HepG2 (cell line): ENCODE results near the gene CLASRP. TPM values are rescaled to one million over a fixed set of nuclear protein-coding genes. Genes with fewer than 3 reads are reported as not detected.
A peak's percentile ranks its signal among the peaks of the same experiment; 100 is the strongest.

ENCODE experiments used
- ATM ChIP-seq: fragments of 450-650 bp; IDR thresholded peaks from 2 replicates; pipeline ENCODE4 v1.7.1; 2017; ENCODE audit warnings: mild to moderate bottlenecking, borderline replicate concordance
- BATF2 ChIP-seq: sonication (generic); formaldehyde crosslinking; IDR thresholded peaks from 2 replicates; pipeline ENCODE4 v1.8.0; 2022; ENCODE audit warnings: mild to moderate bottlenecking, missing genetic modification reagents, moderate library complexity
- BRCA1 ChIP-seq: sonication (generic); formaldehyde crosslinking; IDR thresholded peaks from 2 replicates; pipeline ENCODE4 v1.4.0; 2020; ENCODE audit warnings: missing genetic modification reagents
- DRAP1 ChIP-seq: IDR thresholded peaks from 2 replicates; pipeline ENCODE4 v1.6.1; 2016; ENCODE audit warnings: missing genetic modification reagents, missing compliant biosample characterization
- E2F5 ChIP-seq: sonication (generic); formaldehyde crosslinking; conservative IDR thresholded peaks from 2 replicates; pipeline ENCODE4 v1.4.0; 2020; ENCODE audit warnings: missing genetic modification reagents
- FOSL1 ChIP-seq: sonication (generic); formaldehyde crosslinking; IDR thresholded peaks from 2 replicates; pipeline ENCODE4 v1.9.0; 2021; ENCODE audit warnings: missing genetic modification reagents, borderline replicate concordance
- GMEB1 ChIP-seq: sonication (generic); formaldehyde crosslinking; IDR thresholded peaks from 2 replicates; pipeline ENCODE4 v1.5.1; 2020; ENCODE audit warnings: missing genetic modification reagents, mild to moderate bottlenecking, borderline replicate concordance
- MTA1 ChIP-seq: sonication (generic); formaldehyde crosslinking; IDR thresholded peaks from 2 replicates; pipeline ENCODE4 v1.4.0; 2020; ENCODE audit warnings: missing genetic modification reagents, mild to moderate bottlenecking, borderline replicate concordance
- MYNN ChIP-seq: sonication (generic); formaldehyde crosslinking; IDR thresholded peaks from 2 replicates; pipeline ENCODE4 v1.4.0; 2020; ENCODE audit warnings: mild to moderate bottlenecking, low read depth, missing genetic modification reagents
- SNRNP70 ChIP-seq: fragments of 200-400 bp; formaldehyde crosslinking; IDR thresholded peaks from 2 replicates; pipeline ENCODE4 v1.6.1; 2017; ENCODE audit warnings: mild to moderate bottlenecking, low read depth, low read length, moderate library complexity
- SRSF1 ChIP-seq: fragments of 200-400 bp; formaldehyde crosslinking; optimal IDR thresholded peaks from 2 replicates; pipeline ENCODE3; 2017; ENCODE audit warnings: mild to moderate bottlenecking, low read depth, low read length, moderate library complexity
- TBX3 ChIP-seq: fragments of 450-650 bp; IDR thresholded peaks from 2 replicates; pipeline ENCODE4 v1.6.1; 2017; ENCODE audit warnings: antibody characterized with exemption, mild to moderate bottlenecking, inconsistent platforms, borderline replicate concordance
- ZGPAT ChIP-seq: IDR thresholded peaks from 2 replicates; pipeline ENCODE4 v1.6.1; 2016; ENCODE audit warnings: mild to moderate bottlenecking
- ZHX1 ChIP-seq: sonication (generic); formaldehyde crosslinking; IDR thresholded peaks from 2 replicates; pipeline ENCODE4 v1.8.1; 2022; ENCODE audit warnings: low read depth, mild to moderate bottlenecking, missing genetic modification reagents
- ZMYM3 ChIP-seq: sonication (generic); formaldehyde crosslinking; IDR thresholded peaks from 2 replicates; pipeline ENCODE4 v1.5.1; 2020; ENCODE audit warnings: mild to moderate bottlenecking, missing genetic modification reagents
- ZNF205 ChIP-seq: IDR thresholded peaks from 2 replicates; pipeline ENCODE4 v1.6.1; 2018; ENCODE audit warnings: missing biosample characterization, missing genetic modification reagents
- ZNF7 ChIP-seq: IDR thresholded peaks from 2 replicates; pipeline ENCODE4 v1.6.1; 2016; ENCODE audit warnings: missing biosample characterization, missing genetic modification reagents
- ZNF780A ChIP-seq: sonication (generic); formaldehyde crosslinking; IDR thresholded peaks from 2 replicates; pipeline ENCODE4 v1.8.0; 2022; ENCODE audit warnings: mild to moderate bottlenecking, missing genetic modification reagents, moderate library complexity
- polyA plus RNA-seq, 8 experiments: library from polyadenylated mRNA; depleted of rRNA in 3 of 8; stranded (reverse) in 7 of 8; unstranded in 1 of 8; fragments of >200 nt; fragmentation: Illumina TruSeq in 4 of 8; extraction: Trizol in 4 of 8; gene quantifications; 2 replicates each; pipeline versions ENCODE4 v1.2.1 to v1.2.3, GENCODE V29; 2011 to 2016; ENCODE audit warnings: low read depth in 4 of 8, missing spikeins in 1 of 8, mixed read lengths in 1 of 8; ENCODE audit not compliant: insufficient read depth in 1 of 8
- total RNA-seq, 5 experiments: library from RNA; depleted of rRNA; stranded (reverse); fragments of >200 nt; fragmentation: Illumina TruSeq; extraction: Trizol; gene quantifications; 2 replicates each; pipeline ENCODE4 v1.2.3, GENCODE V29; 2016; ENCODE audit warnings: low read depth in 1 of 5

CLASRP gene
- total and polyA plus RNA-seq, 2 of the 13 experiments (the other 11 are each of a cell fraction or from before 2014, with no cell fraction given), result 32.0 to 51.4 TPM

GRCh38 chr19:45099467-45100191, 60.8 kb downstream of the CLASRP start (continued):
- TF ChIP-seq E2F5 (CRISPR knock-in tag) (no peak), ZNF205 (CRISPR knock-in tag) (no peak), BATF2 (CRISPR knock-in tag) (no peak), ATM (no peak), TBX3 (no peak), MYNN (CRISPR knock-in tag) (no peak), FOSL1 (CRISPR knock-in tag) (peak; percentile 71; the same call in 1 of the 2 replicates), DRAP1 (CRISPR knock-in tag) (no peak), GMEB1 (no peak), ZNF7 (CRISPR knock-in tag) (peak; percentile 71), ZGPAT (CRISPR knock-in tag) (no peak), ZNF780A (no peak), SNRNP70 (no peak), ZHX1 (0 out of 2 replicates have a peak, but pooled peaks have one; percentile 35), MTA1 (CRISPR knock-in tag) (no peak), ZMYM3 (CRISPR knock-in tag) (peak; percentile 11; the same call in 1 of the 2 replicates), SRSF1 (no peak), BRCA1 (no peak)
